DMS114 treated with DMSO at 0.1 percent for 48 hours (cell line): ENCODE data around the gene CEACAM21.

Source experiments
- DNase-seq: peaks from one replicate; lab custom pipeline; 2025; ENCODE audit not compliant: unreplicated experiment; lab: John Stamatoyannopoulos, UW

The CEACAM21 gene

GRCh38 chr19:41575998-41576397 lies at the start of gene CEACAM21:
TSS of gene CEACAM21 (plus strand) at chr19:41576166. CDS start at chr19:41576275, 109 bp downstream.
- DNase-seq = no peak

GRCh38 chr19:41527089-41527488 lies 48.9 kb upstream of the CEACAM21 start:
- no peak for DNase-seq

DNA sequence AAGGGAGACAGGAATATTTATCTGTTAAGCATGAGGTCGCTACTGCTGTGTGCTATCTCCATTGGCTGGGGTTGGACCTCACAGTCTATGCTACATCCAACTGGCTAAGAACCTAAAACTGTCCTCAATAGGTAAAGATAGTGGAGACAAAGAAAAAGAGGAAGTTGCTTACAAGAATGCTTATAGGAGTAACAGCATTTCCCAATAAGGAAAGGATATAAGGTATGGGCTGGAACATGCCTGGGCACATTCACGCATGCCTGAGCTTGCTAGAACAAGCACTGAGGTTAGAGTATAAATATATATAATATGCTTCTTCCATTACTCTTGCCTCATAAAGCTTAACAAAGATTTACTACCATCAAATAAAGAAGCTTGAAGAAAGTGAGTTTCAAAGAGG lies 47.9 kb upstream of the CEACAM21 start:
- no peak for DNase-seq

DNA sequence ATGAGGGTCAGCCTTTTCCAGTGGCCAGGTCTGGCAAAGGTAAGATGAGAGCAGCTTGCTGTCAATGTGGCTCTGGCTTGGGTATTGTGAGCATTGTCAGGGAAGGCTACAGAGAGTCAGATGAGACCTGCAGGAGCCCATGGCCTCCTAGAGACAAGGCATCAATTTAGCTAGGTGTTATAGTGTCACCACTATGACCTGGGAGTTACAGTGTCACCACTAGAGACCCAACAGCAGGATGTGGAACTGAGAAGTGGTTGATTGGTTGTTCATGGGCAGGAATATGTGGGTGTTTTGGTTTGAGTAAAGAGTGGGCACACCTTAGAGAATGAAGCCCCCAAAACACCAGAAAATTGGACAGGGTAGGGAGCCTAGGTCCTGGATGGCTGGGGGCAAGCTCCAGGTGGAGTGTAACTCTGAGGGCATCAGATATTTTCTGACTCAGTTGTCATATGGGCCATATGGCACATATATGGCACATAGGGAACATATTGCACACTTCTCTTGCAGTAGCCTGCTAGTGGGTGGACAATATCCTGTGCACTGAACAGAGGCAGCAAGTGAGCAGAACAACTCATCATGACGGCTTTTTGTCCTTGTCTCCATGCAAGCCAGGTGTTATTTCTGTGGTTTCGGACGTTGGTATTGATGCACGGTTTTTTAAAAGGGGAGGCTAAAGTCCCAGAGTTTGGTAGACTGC lies 46.3 kb upstream of the CEACAM21 start:
- no peak for DNase-seq

DNA sequence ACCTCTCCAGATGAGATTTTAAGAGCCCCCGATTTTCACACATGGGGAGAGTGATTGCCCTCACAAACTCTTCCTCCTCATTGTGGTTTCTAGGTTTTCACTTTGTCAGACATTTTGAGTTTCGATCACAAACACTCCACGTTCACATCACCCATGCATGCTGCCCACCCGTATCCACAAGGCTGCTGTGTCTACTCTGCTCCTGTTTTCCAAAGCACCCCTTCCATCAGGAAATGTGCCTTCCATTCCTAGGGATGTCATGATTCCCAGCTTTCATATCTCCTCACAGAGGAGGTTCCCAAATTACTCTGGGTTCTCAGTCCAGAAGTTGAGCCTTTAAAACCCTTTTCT lies 45.8 kb upstream of the CEACAM21 start:
- no peak for DNase-seq

DNA sequence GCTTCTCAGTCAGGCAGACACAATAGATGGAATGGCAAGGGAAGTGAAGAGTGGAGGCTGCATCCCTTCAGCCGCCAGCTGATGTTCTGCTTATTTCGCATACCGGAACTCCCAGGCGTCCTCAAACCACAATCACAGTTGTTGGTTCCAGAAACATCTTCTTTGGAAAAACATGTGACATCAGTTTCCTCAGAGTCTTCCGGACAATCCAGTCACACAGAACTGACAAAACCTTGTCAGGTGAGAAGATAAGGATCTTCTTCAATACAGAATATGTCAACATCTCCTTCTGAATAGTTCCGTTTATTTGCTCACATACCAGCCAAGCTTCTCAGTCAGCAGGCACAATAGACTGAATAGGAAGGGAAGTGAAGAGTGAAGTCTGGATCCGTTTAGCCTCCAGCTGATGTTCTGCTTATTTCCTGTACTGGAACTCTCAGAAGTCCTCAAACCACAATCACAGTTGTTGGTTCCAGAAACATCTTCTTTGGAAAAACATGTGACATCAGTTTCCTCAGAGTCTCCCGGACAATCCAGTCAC lies 45.1 kb upstream of the CEACAM21 start:
- DNase-seq = no peak

DNA sequence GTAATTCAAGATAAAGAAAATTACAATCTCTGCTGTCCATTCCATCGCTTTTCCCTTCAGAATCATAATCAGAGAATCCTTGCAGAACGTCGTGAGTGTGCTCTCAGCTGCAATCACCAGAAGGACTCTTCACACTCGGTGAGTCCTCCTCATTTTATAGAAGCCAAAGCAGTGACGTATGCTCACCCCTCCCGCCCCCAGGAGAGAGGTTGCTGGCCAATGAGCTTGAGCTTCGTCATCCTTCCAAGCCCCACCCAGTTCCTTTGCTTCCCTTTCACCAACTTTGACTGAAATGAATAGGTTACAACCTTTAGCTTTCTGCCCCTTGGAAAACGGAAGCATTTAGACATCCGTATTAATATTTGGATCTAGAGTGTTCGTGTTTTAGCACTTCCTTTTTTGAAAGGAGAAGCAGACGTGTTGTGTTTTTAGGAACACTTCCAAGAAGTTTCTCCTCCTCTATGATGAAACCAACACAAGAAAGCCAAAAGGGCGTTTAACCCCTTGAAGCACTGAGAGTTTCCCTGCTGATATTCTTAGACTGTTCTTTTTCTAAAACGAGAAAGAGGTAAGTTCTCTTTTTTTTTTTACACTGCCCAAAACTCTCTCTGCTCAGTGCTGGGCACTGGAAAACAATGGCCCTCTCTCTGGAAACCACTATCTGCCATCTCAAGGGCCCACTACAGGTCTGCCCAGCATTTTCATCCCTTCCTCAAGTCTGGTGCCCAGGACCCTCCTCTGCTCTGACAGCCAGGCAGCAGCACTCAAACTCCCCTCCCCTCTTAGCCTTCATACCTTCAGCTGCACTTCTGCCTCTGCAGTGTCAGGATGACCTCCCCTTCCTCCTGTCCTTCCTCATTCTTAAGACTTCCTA lies 44.3 kb upstream of the CEACAM21 start:
- DNase-seq = peak; percentile 22

DNA sequence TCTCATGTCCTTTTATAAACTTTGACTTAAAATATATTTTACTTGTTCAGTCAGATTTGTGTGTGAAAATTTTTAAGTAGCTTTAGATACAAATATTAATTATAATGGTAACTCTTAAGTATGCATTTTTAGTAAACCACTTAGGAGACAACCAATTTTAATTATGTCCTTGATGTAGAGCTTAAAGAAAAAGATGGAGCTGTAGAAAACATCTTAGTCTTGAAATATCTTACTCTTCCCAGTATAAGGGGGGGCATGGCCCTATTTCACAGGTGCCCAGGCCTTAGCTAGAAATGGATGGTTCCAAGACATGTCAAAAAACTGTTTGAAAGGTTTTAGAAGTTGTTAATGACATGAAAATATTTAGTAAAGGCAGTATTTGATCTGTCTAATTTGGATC lies 43.4 kb upstream of the CEACAM21 start:
- no peak for DNase-seq

DNA sequence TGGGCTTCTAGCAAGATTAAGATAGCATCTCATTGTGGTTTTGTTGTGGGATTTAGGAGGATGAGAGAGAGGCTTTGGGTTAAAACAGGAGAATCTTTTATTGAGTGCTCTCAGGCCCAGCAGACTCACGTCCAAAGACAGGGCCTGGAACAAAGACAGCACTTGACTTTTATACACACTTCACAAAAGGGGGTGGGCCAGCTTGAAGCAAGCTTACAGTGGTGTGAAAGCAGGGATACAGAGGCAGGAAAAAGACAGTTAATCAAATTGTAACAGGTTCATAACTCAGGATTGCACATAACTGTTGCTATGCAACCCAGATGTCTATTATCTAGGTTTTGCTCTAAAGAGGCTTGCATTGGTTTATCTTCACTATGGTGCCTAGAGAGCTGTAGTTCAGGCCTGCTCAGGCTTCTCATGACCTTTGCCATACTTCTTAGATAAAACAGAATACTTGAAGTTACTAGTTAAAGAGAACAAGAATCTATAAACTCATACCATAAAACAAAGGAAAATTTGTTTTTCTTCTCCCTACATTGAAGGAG lies 42.2 kb upstream of the CEACAM21 start:
- no peak for DNase-seq

DNA sequence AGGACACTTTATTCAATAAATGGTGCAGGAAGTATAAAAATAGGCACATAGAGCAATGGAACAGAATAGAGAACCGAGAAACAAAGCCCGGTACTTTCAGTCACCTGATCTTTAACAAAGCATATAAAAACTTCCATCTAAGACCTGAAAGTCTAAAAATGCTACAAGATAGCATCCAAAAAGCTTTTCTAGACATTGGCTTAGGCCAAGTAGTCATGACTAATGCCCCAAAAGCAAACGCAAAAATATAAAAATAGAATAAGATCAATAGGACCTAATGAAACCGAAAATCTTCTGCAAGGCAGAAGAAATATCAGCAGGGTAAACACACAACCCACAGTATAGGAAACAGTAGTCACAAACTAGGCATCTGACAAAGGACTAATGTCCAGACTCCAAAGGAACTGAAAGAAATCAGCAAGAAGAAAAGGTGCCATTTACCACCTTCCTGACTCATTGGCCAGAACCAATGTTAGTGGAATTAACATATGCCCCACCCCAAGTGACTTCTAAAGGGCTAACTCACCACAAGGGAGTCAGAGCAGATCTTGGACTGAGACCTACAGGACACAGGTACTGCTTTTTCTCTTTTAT lies 40.8 kb upstream of the CEACAM21 start:
- no peak for DNase-seq

DNA sequence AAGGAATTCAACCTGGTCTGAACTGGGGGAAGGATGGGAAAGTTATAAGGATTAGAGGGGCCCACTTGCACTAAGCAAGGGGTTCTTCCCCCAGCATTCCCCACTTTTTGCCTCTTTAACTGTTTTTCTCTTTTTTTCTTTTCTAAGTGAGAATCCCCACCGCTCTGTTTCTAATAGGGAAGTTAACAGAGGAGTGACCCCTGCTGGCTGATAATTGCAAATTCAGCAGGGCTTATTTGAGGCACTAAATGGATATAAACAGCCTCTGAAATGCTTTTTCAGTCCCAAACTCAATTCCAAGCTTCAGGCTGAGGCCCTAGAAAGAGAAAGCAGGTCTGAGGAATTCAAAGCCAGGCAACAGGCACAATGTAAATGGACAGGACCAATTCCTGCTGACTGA lies 38.2 kb upstream of the CEACAM21 start:
- no peak for DNase-seq

DNA sequence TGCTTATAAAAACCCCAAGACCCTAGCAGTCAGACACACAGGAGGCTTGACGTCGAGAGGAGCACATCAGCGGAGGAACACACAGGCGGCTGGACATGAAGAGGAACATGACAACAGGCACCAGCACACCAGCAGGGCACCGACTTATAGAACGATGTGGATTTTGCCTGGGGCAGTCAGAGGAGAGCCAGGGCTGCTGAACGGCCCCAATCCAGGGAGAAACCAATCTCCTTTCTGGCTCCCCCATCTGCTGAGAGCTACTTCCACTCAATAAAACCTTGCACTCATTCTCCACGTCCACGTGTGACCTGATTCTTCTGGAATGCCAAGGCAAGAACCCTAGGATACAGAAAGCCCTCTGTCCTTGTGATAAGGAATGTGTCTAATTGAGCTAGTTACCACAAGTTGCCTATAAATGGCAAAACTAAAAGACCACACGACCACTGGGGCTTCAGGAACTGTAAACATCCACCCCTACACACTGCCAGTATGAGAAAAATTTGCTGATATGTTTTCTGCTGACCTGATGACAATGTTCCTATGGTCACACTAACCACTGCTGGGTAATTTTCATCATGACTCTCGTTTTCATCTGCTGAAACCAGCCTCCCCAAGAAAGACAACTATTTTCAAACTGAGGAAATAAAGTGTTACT lies 35.8 kb upstream of the CEACAM21 start:
- DNase-seq = no peak

DNA sequence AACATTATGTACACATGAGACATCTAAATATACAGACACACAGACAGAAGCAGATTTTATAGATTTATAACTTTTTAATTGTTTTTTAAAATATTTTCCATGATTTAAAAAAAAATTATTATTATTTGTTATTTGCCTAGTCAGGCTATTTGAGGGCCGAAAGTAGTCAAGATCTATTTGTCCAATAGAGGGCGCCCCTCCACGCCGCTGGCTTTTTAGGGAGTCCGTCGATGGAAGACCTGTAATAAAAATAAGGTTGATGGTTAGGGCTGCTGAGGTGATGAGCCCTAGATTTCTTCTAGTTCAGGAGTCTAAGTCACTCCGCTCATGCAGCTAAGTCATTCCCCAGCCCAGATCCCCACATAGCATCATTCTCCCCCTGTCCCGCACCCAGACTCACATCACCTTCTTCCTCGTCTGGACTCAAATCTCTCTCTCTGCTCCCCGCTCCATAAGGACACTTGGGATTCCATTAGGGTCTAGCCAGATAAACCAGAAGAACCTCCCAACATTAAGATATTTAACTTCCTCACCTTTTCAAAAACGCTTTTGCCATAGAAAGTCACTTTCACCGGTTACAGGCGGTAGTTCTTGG lies 33.9 kb upstream of the CEACAM21 start:
- no peak for DNase-seq

DNA sequence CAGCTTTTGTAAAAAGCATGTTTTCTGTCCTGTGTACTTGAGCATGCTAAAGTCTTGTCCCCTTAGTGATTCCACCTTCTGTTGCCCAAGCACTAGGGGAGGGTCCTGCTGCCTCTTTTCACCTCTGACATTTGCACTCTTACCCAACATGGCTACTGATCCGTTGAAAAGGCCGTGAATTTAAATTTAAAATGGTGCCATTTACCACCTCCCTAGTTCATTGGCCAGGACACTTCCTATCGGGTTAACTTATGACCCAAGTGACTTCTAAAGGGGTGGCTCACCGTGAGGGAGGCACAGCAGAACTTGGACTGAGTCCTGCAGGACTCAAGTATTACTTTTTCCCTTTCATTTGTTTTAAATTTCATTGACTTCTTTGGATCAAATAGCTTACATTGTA lies 33.3 kb upstream of the CEACAM21 start:
- no peak for DNase-seq

DNA sequence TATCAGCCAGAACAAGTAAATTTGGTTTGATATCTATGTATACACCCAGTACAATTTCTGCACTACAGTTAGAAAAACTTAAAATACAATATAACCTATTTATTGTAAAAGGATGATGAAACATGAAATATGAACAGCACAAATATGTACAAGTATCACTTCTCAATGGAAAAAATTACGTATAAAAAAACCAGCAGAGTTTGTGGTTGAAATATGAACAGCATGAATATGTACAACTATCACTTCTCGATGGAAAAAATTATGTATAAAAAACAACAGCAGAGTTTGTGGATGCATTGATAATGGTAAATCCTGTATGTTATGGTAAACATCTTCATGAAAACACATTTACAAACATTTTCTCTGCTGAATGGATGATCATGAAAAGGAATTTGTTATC lies 32.4 kb upstream of the CEACAM21 start:
- no peak for DNase-seq

DNA sequence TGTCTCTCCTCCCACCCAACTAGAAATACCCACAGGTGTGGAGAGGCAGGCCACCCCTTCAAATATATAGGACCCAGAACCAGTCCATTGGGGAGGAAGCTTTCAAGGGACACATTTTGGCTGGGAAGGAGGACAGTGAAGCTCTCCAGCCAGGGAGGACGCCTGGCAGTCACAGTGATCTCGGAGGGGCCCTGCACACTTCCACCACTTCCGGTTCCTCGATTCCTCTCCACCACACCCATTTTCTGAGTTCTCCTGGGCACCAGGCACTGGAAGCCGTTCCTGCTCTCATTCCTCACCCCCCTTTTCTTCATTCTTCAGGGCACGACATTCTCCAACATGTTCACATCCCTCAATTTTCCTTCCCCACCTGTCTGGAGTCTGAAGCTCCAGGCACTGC lies 30.4 kb upstream of the CEACAM21 start:
- DNase-seq = no peak

GRCh38 chr19:41546386-41546789 lies 29.6 kb upstream of the CEACAM21 start:
- no peak for DNase-seq

DNA sequence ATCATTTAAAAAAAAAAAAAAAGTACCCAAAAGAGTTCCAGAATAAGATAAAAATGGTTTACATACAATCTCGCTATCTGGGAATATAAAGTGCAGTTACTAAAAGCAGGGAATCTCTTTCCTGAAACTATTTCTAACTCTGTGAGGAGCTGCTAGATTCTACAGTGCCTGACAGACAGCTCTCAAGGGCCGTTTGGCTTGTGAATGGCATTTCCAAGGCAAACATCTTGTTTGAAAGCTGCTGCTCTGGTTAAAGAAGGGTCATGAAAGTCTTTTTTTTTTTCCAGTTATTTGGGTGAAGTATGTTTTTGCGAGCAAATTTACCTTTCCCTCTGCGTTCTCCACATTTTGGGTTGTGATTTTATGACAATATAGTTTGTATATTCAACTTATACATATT lies 29.0 kb upstream of the CEACAM21 start:
- no peak for DNase-seq

DNA sequence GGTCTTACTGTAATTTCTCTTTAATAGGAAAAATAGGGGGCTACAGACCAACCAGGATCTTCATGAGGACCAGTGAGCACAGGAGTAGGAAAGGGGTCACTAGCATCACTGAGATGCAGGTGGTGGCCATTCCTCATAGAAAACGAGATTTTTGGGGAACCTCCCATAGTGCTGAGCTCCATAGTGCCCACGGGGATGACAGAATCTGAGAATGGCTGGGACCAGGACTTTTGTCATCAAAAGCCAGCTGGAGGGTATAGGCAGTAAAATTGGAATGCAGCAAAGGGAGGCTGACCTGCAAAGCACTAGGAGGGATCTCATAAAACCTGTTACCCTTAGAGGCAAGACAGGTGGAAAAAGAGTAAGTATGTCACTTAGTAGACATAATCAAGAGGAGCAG lies 28.4 kb upstream of the CEACAM21 start:
- DNase-seq = no peak

DNA sequence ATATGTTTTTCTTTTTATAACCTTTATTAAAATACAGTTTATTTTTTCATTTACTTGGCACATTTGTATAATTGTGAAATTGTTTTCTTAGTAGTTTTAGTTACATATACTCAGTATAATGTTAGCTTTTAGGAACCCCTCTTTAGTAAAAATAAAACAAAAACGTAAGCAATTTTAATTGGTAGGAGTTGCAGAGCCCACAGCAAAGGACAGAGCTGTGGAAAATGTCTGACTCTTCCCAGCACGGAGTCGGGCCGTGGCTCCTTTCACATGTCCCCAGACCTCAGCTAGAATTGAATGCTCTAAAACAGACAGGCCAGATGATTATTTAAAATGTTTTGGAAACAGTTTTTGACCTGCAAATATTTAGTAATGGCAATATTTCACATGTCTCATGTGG lies 27.9 kb upstream of the CEACAM21 start:
- no peak for DNase-seq
